Islet of Langerhans (tissue), 1 donor: ENCODE measurements around the gene EHD2.
"Not testable (repeated sequence)": the region's sequence is repeated elsewhere in the genome, so short reads cannot be mapped to it uniquely, and the experiment has no call there.

Experiments used
- FAIRE-seq: peaks from one replicate; lab custom pipeline; 2011; peaks lifted over from hg19 to GRCh38; lab: Jason Lieb, UNC

EHD2 gene

DNA sequence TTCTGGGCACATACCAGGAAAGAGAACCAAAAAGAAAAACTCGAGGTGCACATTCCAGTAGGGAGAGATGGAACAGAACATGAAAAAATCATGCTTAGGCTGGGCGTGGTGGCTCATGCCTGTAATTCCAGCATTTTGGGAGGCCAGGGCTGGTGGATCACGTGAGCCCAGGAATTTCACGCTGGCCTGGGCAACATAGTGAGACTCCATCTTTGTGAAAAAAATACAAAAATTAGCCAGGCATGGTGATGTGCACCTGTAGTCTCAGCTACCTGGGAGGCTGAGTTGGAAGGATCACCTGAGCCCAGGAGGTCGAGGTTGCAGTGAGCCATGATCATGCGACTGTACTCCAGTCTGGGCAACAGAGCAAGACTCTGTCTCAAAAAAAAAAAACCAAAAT, 58.1 kb downstream of the EHD2 start:
- not testable (repeated sequence) for FAIRE-seq

DNA sequence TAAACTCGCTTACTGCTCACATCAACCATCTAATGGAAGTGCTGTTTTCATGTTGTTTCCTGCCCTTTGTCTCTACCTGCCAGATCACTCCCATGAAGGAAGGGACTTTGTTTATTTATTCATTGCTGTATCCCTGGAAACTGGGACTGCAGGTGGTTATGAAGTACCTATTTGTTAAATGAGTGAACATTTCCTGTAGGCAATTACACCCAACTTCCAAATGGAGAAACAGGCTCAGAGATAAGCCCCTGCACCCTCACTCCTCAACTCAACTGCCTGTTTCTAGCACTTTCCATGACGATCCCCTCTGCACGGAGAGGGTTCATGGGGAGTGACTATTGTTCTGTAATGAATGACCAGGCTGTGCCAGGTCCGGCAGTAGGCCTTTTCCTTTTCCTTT, 63.3 kb downstream of the EHD2 start:
- FAIRE-seq: peak; percentile 98

DNA sequence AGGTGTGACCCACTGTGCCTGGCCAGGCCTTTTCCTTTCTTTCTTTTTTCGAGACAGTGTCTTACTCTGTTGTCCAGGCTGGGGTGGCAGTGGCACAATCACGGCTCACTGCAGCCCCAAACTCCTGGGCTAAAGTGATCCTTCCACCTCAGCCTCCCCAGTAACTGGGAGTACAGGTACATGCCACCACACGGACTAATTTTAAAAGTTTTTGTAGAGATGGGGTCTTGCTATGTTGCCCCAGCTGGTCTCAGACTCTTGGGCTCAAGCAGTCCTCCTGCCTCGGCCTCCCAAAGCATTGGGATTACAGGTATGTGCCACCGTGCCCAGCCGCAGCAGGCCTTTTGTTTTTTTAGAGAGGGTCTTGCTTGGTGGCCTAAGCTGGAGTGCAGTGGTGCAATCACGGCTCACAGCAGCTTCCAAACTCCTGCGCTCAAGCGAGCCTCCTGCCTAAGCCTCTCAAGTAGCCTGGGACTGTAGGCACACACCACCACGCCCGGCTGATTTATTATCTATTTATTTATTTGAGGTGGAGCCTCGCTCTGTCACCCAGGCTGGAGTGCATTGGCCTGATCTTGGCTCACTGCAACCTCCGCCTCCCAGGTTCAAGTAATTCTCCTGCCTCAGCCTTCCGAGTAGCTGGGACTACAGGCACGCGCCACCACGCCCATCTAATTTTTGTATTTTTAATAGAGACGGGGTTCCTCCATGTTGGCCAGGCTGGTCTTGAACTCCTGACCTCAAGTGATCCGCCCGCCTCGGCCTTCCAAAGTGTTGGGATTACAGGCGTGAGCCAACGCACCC, 64.2 kb downstream of the EHD2 start:
- not testable (repeated sequence) for FAIRE-seq

DNA sequence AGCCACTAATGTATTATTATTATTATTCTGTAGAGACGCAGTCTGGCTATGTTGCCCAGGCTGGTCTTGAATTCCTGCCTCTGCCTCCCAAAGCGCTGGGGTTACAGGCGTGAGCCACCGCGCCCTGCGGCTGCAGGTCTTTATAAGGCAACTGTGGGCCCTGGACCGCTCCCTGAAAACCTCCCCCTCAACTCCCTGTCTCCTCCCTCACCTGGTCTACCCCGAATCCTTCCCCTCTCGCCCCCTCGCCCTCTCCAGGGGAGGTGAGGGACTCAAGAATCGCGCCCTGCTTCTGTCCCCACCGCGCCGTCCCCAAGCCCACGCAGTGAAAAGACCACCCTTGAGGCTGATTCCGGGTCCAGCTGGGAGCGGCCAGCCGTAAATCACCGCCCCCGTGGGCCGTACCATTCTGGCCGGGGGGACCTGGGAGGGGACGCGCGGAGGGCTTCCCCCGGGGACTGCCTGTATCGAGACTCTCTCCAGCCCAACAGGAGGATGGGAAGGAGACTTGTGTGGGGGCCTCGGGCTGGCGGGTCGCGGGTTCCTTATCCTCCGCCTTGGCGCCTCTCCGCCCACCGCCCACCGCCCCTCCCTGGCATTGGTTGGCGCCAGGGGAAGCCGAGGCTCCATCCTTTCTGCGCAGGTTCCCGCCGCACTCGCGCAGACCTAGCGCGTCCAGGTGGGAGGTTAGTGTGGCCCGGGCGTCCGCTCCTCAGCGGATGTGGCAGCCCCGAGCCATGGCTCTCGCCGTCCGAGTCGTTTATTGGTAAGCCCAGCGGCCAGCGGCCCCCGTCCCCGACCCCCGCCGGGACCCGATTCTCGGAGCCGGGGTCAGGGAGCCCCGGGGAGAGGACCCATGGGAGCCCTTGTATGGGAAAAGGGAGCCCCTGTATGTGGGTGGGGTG, 65.1 kb downstream of the EHD2 start, which contains the start of gene SELENOW:
TSS of gene SELENOW (plus strand) at position 655 of the 905 bp plus-strand sequence. CDS start at position 738, 83 bp downstream.
- FAIRE-seq: no peak

DNA sequence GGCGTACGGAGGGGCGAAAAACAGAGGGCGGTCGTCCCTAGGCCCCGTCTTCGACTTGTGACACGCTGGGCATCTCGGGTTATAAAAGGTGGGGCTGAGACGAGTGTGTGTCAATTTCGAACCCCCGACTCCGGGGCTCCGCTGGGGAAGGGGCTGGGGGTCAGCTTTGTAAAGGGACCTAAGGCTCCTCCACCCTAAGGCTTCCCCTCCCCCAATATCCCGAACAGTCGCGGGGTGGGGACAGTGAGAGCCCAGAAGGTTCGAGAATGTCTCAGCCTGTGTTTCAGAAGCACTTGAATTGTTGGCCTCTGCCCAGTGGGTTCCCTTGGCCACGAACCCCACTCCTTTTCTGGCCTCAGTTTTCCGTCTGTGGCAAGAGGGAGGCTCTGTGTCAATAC, 65.7 kb downstream of the EHD2 start:
- no peak for FAIRE-seq

DNA sequence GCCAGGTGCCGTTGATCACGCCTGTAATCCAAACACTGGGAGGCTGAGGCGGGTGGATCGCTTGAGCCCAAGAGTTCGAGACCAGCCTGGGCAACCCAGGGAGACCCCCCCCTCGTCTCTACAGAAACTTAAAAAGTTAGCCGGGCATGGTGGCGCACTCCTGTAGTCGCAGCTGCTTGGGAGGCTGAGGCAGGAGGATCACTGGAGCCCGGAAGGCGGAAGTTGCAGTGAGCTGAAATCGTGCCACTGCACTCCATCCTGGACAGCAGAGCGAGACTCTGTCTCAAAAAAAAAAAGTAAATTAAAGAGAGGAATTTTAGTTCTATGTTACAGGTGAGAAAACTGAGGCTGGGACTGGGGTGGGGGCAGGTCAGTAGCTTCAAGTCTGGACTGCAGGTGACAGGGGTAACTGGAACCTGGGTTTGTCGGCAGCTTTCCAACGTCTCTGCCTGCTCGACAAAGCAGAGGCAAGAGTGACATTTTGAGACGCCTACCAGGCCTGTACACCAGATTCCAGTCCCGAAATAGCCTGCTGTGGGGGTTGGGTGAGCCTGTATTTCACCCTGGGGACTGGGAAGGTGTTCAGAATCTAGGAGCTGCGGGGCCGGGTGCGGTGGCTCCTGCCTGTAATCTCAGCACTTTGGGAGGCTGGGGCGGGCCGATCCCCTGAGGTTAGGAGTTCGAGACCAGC, 66.4 kb downstream of the EHD2 start:
- FAIRE-seq: no peak

DNA sequence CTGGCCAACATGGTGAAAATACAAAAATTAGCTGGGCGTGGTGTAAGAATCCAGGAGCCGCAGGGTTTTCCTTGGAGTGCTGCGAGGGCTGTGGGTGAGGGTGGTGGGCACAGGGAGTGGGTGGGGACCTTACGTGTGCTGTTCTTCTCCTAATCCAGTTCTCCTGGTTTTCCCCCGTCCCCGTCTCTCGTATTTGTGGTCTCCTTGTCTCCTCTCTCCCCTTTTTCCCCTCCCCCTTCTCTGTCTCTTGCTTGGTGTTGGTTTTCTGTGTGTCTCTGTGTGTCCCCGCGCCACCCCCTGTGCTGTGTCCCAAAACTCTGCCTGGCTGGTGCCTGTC, 67.0 kb downstream of the EHD2 start:
- no peak for FAIRE-seq

DNA sequence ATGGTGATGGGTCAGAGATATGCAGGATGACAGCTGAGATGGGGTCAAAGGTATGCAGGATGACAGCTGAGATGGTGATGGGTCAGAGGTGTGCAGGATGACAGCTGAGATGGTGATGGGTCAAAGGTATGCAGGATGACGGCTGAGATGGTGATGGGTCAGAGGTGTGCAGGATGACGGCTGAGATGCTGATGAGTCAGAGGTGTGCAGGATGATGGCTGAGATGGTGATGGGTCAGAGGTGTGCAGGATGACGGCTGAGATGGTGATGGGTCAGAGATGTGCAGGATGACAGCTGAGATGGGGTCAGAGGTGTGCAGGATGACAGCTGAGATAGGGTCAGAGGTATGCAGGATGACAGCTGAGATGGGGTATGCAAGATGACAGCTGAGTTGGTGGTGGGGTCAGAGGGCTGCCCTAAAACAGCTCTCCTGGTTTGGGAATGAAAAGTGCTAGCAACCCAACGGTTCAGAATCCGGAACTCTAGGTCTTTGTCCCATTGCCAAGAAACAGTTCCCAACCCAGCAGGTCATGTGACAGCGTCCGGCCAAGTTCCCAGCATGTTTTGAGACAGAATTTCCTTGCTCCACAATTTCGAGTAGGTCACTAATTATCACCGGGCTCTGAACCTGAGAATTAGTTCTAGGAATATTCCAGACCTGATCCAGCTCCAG, 68.5 kb downstream of the EHD2 start:
- no peak for FAIRE-seq

DNA sequence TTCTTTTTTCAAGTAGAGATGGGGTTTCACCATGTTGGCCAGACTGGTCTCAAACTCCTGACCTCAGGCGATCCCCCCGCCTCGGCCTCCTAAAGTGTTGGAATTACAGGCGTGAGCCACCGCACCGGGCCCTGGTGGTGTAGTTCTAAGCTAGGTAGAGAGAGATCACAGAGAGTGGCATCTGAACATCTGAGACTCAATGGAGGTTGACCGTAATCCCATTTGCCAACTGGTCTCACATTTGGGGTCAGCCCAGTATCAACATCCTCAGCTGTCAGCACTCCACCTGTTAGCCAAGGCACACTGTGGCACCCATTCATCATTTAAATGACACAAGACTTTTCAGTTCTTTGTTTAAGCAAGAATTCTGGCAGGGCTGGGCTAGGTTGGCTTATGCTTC, 73.3 kb downstream of the EHD2 start:
- no peak for FAIRE-seq

DNA sequence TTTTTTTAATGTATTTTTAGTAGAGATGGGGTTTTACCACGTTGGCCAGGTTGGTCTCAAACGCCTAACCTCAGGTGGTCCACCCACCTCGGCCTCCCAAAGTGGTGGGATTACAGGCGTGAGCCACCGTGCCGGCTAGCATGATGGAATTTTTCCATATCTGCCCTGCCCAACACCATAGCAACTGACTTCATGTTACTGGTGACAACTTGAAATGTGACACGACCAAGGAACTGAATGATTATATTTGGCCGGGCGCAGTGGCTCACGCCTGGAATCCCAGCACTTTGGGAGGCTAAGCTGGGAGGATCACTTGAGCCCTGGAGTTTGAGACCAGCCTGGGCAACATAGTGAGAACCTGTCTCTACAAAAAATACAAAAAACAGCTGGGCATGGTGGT, 74.1 kb downstream of the EHD2 start:
- not testable (repeated sequence) for FAIRE-seq

DNA sequence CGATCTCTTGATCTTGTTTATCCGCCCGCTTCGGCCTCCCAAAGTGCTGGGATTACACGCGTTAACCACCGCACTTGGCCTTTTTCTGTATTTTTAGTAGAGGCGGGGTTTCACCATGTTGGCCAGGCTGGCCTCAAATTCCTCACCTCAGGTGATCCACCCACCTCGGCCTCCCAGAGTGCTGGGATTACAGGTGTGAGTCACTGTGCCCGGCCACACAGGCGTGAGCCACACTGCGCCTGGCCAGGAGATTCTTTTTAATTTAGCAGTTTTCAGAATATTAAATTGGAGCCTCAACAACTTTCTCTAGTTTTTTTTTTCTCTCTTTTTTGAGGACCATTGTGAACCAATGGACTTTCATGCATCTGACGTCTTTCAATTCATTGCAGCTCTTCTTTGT, 76.6 kb downstream of the EHD2 start:
- not testable (repeated sequence) for FAIRE-seq

DNA sequence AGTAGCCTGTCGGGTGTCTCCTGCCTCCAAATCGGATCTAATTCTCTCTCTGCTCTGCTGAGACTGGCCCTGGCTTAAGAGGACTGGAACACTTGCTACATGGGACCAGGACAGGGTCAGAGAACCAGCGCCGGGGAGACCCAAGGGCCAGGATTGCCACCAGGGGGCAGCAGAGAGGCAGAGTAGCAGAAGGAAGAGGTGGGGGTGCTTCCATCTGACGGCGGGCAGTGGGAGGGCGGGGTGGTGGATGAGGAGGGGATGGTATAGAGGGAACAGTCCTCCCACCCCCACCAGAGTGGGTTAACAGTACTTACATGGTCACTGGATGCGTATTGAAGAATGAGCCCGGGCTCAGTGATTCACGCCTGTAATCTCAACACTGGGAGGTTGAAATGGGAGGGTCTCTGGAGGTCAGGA, 77.2 kb downstream of the EHD2 start:
- FAIRE-seq: no peak

DNA sequence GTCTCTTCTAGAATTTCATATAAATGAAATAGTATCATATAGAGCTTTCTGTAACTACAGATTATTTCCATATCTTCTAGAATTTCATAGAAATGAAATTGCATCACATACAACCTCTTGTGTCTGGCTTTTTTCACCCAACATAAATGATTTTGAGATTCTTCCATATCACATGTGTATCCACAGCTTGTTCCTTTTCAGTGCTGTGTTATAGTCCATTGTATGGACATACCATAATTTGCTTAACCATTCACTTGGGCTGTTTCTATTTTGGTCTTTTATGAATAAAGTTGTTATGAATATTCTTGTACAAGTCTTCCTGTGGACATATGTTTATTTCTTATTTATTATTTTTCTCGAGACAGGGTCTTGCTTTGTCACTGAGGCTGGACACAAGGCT, 79.4 kb downstream of the EHD2 start:
- FAIRE-seq: no peak
